HepG2 (cell line): ENCODE data around the gene HCN4. TPM values are rescaled to one million over a fixed set of nuclear protein-coding genes. Genes with fewer than 3 reads are reported as not detected.

Experiments used
- KIAA2018 ChIP-seq: sonication (generic); formaldehyde crosslinking; IDR thresholded peaks from 2 replicates; pipeline ENCODE4 v1.5.0; 2020; ENCODE audit warnings: mild to moderate bottlenecking, missing genetic modification reagents, borderline replicate concordance
- MTF2 ChIP-seq: sonication (generic); formaldehyde crosslinking; IDR thresholded peaks from 2 replicates; pipeline ENCODE4 v1.5.0; 2020; ENCODE audit warnings: missing genetic modification reagents, borderline replicate concordance
- ZBTB46 ChIP-seq: sonication (generic); formaldehyde crosslinking; IDR thresholded peaks from 2 replicates; pipeline ENCODE4 v1.4.0; 2020; ENCODE audit warnings: mild to moderate bottlenecking, missing genetic modification reagents, borderline replicate concordance
- polyA plus RNA-seq, 8 experiments: library from polyadenylated mRNA; depleted of rRNA in 3 of 8; stranded (reverse) in 7 of 8; unstranded in 1 of 8; fragments of >200 nt; fragmentation: Illumina TruSeq in 4 of 8; extraction: Trizol in 4 of 8; gene quantifications; 2 replicates each; pipeline versions ENCODE4 v1.2.1 to v1.2.3, GENCODE V29; 2011 to 2016; ENCODE audit warnings: low read depth in 4 of 8, missing spikeins in 1 of 8, mixed read lengths in 1 of 8; ENCODE audit not compliant: insufficient read depth in 1 of 8
- total RNA-seq, 5 experiments: library from RNA; depleted of rRNA; stranded (reverse); fragments of >200 nt; fragmentation: Illumina TruSeq; extraction: Trizol; gene quantifications; 2 replicates each; pipeline ENCODE4 v1.2.3, GENCODE V29; 2016; ENCODE audit warnings: low read depth in 1 of 5

HCN4 gene
- total and polyA plus RNA-seq, 2 of the 13 experiments (the other 11 are each of a cell fraction or from before 2014, with no cell fraction given): not detected

DNA sequence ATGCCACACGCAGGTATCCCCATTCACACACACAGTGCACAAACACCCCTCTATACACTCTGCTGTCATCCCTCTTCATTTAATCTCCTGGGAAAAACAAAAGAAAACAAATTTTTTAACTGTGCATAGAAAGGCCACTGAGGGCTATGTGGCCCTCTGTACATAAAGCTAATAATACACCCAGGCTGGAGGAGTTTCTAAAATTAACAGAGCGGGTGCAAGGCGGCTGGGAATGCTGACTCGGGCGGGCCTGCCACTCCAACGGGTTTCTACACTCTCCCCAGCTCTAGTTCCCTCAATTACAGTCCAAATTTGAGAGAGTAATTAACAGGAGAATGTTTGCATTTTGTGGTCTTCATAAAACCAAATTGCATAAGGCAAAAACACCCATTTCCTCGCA is 23.1 kb downstream of the HCN4 start (continued):
- no peak for TF ChIP-seq KIAA2018
- TF ChIP-seq MTF2: no peak
- TF ChIP-seq ZBTB46: no peak
